HG02885 (cell line): Measurements from ENCODE around the gene CHRNA4.
"Not testable (repeated sequence)": the region's sequence is repeated elsewhere in the genome, so short reads cannot be mapped to it uniquely, and the experiment has no call there.

ENCODE experiments used
- ATAC-seq: cut with Tn5 transposase; IDR thresholded peaks from one replicate; pipeline ENCODE4 v1.9.1; 2021; ENCODE audit warnings: mild to moderate bottlenecking; ENCODE audit not compliant: unreplicated experiment, poor library complexity

CHRNA4 gene

GRCh38 chr20:63379872-63380271, 18.7 kb upstream of the CHRNA4 start:
- not testable (repeated sequence) for ATAC-seq

DNA sequence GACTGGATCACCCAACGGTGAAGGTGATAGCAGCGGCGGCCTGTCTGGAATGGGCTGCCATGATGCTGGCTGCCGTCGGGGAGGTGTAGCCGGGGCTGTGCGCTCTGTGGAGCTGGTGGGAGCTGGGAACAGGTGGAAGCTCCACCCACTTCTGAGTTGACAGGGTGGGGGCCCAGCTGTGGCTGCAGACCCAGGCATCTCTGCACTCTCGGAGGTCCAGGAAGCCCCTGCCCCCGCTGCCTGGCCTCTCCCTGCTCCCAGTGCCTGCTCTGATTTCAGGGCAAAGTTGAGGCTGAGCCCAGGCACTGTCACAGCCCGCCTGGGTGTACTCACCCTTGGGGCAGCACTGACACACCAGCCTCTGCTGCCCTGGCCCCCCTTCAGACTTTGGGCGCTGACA, 18.1 kb upstream of the CHRNA4 start:
- no peak for ATAC-seq

DNA sequence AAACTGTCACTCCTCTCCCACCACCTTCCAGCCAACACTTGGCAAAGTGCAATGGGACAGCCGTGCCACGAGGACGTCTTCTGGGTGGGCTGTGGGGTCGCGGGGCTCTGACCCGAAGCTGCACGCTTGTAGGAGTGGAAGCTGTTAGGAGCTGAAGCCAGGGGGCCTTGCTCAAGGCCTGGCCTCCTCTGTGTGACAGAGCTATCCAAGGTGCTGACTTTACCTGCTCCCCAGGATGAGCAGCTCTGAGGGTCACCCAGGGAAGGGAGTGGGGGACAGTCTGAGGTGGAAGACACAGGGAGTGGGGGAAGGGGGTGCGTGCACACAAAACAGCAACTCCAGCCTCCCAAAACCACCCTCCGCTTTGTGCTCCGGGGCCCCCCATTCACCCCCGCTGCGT, 17.5 kb upstream of the CHRNA4 start:
- ATAC-seq, result no peak

DNA sequence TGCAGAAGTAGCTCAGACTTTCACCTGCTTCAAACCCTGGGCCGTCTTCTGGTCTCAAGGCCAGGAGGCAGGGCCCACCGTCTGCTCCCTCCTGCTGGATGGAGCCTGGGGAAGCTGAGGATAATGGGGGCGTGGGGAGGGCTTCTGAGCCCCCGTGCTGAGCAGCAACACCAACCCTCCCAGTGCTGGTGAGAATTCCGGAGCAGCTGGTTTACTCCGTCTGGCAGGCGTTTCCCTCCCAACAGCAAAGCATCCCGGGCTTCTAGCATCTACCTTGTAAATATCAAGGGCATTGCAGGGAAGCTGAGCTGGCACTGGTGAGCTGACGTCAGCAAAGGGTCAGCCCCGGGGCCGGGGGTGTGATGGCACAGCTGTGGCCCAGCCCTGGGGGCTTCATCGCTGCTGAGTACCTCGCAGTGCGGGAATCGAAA, 16.8 kb upstream of the CHRNA4 start:
- ATAC-seq, result no peak

DNA sequence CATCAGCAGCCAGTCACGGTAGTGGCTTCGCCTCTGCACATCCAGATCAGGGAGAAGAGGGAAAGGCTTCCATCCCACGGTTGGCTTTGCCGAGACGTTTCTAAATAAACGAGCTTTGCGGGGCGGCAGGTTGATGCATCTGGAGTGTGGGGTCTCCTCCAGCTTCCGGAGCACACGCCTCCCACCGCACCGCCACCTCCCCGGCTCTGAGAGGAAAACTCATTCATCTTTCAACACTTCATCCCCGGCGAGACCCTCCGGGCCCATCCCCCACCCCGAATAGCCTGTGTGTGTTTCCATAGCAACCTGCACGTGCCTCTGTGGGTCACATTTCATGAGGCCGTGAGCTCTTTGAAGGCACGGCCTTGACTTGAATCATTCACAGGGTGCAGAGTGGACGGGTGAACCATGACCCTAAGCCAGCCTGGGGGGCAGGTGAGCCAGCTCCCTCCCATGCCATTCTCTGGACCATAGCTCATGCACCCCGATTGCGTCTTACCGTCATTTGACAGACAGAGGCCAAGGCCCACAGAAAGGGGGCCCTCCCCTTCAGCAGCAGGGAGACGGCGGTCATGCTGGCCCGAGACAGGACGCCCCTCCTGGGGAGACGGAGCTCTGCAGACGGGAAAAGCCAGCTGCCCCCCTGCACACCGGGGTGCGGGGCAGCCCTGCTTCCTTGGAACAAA, 16.2 kb upstream of the CHRNA4 start:
- ATAC-seq, result no peak

- no peak for ATAC-seq
Measured at GRCh38 chr20:63376283-63377250, 15.4 kb upstream of the CHRNA4 start.

GRCh38 chr20:63375438-63375837, 14.3 kb upstream of the CHRNA4 start:
- no peak for ATAC-seq

DNA sequence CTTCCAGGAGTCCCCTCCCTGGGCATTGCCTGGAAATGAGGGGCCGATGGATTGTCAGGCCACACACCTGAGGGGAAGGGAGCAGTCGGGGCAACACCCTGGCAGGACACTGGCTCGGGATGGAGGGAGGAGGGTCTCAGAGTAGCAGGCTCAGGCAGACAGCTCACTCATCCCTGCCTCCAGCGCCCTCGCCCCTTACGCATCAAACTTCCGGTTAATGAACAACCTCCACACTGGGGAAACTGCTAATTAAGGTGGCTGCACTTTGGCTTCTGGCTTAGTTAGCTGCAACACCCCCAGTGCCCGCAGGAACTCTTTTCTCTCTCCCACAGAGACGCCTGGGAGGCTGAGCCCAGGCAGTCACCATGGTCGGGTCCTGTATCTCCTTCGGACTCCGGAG, 13.4 kb upstream of the CHRNA4 start:
- ATAC-seq, result no peak

GRCh38 chr20:63373996-63374395, 12.8 kb upstream of the CHRNA4 start:
- ATAC-seq, result no peak

DNA sequence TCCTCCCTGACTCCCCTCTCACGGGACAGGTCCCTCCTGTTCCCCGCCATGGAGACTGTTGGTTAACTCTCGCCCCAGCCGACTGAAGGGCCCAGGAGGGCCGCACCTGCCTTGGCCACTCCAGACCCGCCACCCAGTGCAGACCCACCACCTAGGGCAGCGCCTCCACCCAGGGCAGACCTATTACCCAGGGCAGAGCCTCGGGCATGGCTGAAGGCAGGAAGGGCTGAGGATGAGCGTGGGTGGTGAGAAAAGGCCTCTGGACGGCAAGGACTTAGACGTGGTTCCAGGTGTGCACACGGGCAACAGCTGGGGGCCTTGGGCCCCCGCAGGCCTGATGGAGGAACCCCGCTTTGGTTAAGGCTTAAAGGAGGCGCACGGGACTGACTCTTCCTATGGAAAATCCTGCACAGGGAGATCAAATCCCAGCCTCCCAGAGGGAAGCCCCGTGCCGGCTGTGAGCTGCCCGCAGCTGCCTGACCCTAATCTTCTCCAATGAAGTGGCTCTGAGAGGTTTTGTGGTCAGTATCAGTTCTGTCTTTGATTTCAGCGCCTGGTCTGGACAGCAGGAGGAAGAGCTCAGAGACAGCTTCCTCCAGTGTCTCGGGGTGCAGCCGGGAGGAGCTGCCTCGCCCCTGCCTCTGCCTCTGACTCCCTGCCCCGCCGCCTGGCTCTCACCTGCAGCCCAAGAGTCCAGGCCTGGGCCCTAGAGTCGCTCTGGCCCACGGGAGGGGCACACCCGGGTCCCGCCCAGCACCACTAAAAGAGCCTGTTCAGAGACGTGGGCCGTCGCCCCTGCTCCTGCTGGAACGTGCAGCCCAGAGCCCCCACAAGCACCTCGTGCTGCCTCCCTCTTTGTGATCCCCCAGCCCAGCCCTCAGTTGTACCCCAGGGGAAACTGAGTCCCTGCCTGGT, 12.1 kb upstream of the CHRNA4 start:
- ATAC-seq, result no peak

GRCh38 chr20:63371291-63371865, 10.2 kb upstream of the CHRNA4 start:
- no peak for ATAC-seq

GRCh38 chr20:63370618-63371187, 9.6 kb upstream of the CHRNA4 start:
- ATAC-seq, result no peak

DNA sequence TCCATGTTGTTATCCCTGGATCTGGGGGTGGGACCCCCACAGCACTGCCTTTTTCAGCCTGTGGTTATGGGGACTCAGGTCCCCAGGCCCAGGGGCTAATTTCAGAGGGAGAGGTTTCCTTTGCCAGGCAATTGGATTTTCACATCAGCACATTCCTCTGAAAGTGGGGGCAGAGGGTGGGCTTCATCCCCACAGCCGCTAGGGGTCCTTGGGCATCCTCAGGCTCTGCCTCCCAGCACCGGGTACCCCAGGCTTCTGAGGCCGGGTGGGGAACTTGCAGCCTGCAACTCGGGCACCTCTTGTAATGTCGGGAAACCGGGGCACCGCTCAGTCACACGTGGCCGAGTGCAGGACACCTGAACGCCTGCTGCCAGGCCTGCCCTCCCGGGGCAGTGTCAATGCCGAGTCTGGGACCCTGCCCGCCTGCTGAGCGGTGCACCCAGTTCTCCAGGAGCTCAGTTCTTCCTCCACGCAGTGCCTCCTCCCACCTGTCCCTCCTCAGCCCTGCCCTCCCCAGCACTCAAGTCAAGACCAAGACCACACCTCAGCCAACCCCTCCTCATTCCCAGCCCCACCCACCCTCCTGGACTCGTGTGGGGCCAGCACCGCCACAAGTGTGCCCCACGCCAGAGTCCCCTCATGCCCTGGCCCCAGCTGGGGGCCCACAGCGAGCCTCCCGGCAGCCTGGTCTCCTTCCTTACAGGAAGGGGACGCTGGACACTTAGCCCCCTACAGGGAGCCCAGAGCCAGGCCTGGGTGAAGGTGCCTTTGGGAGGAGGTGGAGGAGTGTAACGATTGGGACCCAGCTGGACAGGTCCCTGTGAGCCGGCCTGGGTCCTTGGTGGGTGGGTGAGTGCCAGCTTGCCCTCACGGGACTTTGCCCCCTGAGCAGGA, 8.8 kb upstream of the CHRNA4 start:
- ATAC-seq, result no peak

DNA sequence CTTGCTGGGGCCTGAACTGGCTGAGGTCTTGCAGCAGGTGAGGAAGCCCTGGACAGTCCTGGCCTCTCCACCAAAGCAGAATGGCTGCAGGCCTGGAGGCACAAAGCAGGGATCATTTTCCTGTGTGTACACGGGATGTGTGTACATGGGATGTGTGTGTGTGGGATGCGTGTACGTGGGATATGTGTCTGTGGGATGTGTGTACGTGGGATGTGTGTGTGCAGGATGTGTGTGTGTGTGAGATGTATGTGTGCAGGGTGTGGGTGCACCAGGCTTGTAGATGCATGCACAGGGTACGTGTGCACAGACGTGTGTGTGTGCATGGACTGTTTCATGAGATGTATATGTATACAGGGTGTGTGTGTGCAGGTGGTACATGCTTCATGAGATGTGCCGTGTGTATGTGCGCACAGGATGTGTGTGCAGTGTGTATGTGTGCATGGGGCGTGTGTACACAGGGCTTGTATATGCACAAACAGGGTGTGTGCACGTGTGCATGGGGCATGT, 7.9 kb upstream of the CHRNA4 start:
- ATAC-seq, result no peak

GRCh38 chr20:63368151-63368550, 7.0 kb upstream of the CHRNA4 start:
- no peak for ATAC-seq

GRCh38 chr20:63367446-63368055, 6.4 kb upstream of the CHRNA4 start:
- no peak for ATAC-seq

- ATAC-seq, result no peak
Measured at GRCh38 chr20:63366390-63367365, 5.5 kb upstream of the CHRNA4 start.
